Endothelial cell of umbilical vein (primary cell): Measurements from ENCODE around the gene DCLK3. TPM values are rescaled to one million over a fixed set of nuclear protein-coding genes. Genes with fewer than 3 reads are reported as not detected.

ENCODE experiments used
- BruUV-seq: library from RNA; stranded (reverse); fragments of 400-500 nt; replicated peaks from 2 replicates; lab custom pipeline; 2021; lab: Mats Ljungman, UMichigan
- CTCF ChIA-PET: fragments of 300-600, 350-600 bp; sonication (Branson Sonifier 250); formaldehyde crosslinking; loops from one replicate; lab custom pipeline; 2021; ENCODE audit warnings: antibody characterized with exemption, inconsistent platforms; lab: Charles Lee
- POLR2A ChIA-PET: fragments of 300-600, 350-600 bp; sonication (Branson Sonifier 250); formaldehyde crosslinking; loops from one replicate; lab custom pipeline; 2021; ENCODE audit warnings: antibody characterized with exemption, inconsistent platforms; lab: Charles Lee
- DNase-seq: peaks from one replicate; pipeline ENCODE4 v3.0.0-alpha.2; 2011; ENCODE audit warnings: low read depth, low spot score
- FAIRE-seq: peaks from 2 replicates; lab custom pipeline; 2011; peaks lifted over from hg19 to GRCh38; lab: Jason Lieb, UNC
- H2AFZ ChIP-seq: 2 replicates; pipeline ENCODE4 v1.6.0; 2012; ENCODE audit warnings: low read depth, low read length, control low read depth, inconsistent platforms
- H3K27ac ChIP-seq: 2 replicates; pipeline ENCODE4 v1.5.1; 2011; ENCODE audit warnings: low read depth, mild to moderate bottlenecking, control low read depth, low read length, moderate library complexity; ENCODE audit not compliant: insufficient read depth
- H3K27me3 ChIP-seq, 2 experiments: 2 replicates each; pipeline versions ENCODE4 v1.6.0 to v1.6.1; 2011; ENCODE audit warnings: low read length in 2 of 2, mixed read lengths in 1 of 2; ENCODE audit not compliant: control insufficient read depth in 2 of 2, insufficient read depth in 2 of 2
- H3K36me3 ChIP-seq, 2 experiments: 2 replicates in 1 of 2; 3 replicates in 1 of 2; pipeline ENCODE4 v1.5.1; 2011; ENCODE audit warnings: low read length in 2 of 2, mild to moderate bottlenecking in 1 of 2, moderate library complexity in 1 of 2; ENCODE audit not compliant: control insufficient read depth in 2 of 2, insufficient read depth in 2 of 2; ENCODE audit errors: extremely low read depth in 1 of 2
- H3K4me1 ChIP-seq: 3 replicates; pipeline ENCODE4 v1.5.1; 2011; ENCODE audit warnings: mild to moderate bottlenecking, low read length; ENCODE audit not compliant: control insufficient read depth, insufficient read depth; ENCODE audit errors: extremely low read depth
- H3K4me2 ChIP-seq: 2 replicates; pipeline ENCODE4 v1.6.1; 2011; ENCODE audit warnings: low read length, control low read depth, mixed read lengths; ENCODE audit not compliant: insufficient read depth
- H3K4me3 ChIP-seq, 3 experiments: fragments of 200-600 bp in 1 of 3; sonication (generic), shearing (Covaris generic) in 1 of 3; replicated peaks in 1 of 3; 2 replicates each; pipeline ENCODE4 v1.5.1; 2011 to 2016; ENCODE audit warnings: control low read depth in 3 of 3, low read length in 3 of 3, mild to moderate bottlenecking in 2 of 3, inconsistent platforms in 1 of 3, low read depth in 1 of 3, moderate library complexity in 1 of 3; ENCODE audit not compliant: insufficient read depth in 1 of 3
- H3K79me2 ChIP-seq: 2 replicates; pipeline ENCODE4 v1.6.0; 2012; ENCODE audit warnings: low read length, inconsistent platforms; ENCODE audit not compliant: control insufficient read depth, insufficient read depth
- H3K9ac ChIP-seq: replicated peaks from 2 replicates; pipeline ENCODE3; 2011; ENCODE audit warnings: low read length, control low read depth; ENCODE audit not compliant: insufficient read depth; ENCODE audit errors: extremely low read depth
- H3K9me1 ChIP-seq: replicated peaks from 3 replicates; pipeline ENCODE4 v1.6.0; 2011; ENCODE audit warnings: mild to moderate bottlenecking, low read length; ENCODE audit not compliant: control insufficient read depth, insufficient read depth; ENCODE audit errors: extremely low read depth
- H3K9me3 ChIP-seq: replicated peaks from 2 replicates; pipeline ENCODE4 v1.5.1; 2012; ENCODE audit warnings: low read length, inconsistent platforms; ENCODE audit not compliant: control insufficient read depth, insufficient read depth
- H4K20me1 ChIP-seq: replicated peaks from 2 replicates; pipeline ENCODE3; 2011; ENCODE audit warnings: mild to moderate bottlenecking, low read length; ENCODE audit not compliant: control insufficient read depth, insufficient read depth; ENCODE audit errors: extremely low read depth
- EZH2 ChIP-seq: IDR thresholded peaks from 2 replicates; pipeline ENCODE4 v1.6.1; 2012; ENCODE audit warnings: borderline replicate concordance, low read depth, mild to moderate bottlenecking, moderate library complexity, low read length, inconsistent platforms; ENCODE audit not compliant: severe bottlenecking
- FOS ChIP-seq: IDR thresholded peaks from 2 replicates; pipeline ENCODE4 v1.6.1; 2011; ENCODE audit warnings: mild to moderate bottlenecking, low read length, moderate library complexity, borderline replicate concordance; ENCODE audit not compliant: insufficient read depth
- GATA2 ChIP-seq: IDR thresholded peaks from 2 replicates; pipeline ENCODE4 v1.7.0; 2011; ENCODE audit warnings: low read depth, mild to moderate bottlenecking, moderate library complexity, mixed read lengths, low read length; ENCODE audit not compliant: insufficient read length, insufficient read depth
- JUN ChIP-seq: IDR thresholded peaks from 2 replicates; pipeline ENCODE4 v1.6.1; 2011; ENCODE audit warnings: borderline replicate concordance, low read depth; ENCODE audit not compliant: insufficient read length, insufficient read depth
- MYC ChIP-seq: IDR thresholded peaks from one replicate; pipeline ENCODE4 v1.6.1; 2011; ENCODE audit warnings: mild to moderate bottlenecking, low read depth, low read length
- POLR2A ChIP-seq: IDR thresholded peaks from 2 replicates; pipeline ENCODE4 v1.6.1; 2012; ENCODE audit warnings: low read depth, mild to moderate bottlenecking, control low read depth, low read length
- POLR2AphosphoS5 ChIP-seq: IDR thresholded peaks from 2 replicates; pipeline ENCODE4 v1.6.1; 2012; ENCODE audit warnings: low read depth, mild to moderate bottlenecking, control low read depth, low read length, moderate library complexity; ENCODE audit not compliant: insufficient read depth
- dilution Hi-C: fragments of 300-500 bp; cut with MboI; formaldehyde crosslinking; loops from one replicate; pipeline ENCODE4 v1.15.0; 2019; ENCODE audit warnings: low sequenced_read_pairs; ENCODE audit not compliant: extremely low pct_ligation_motif_present
- intact Hi-C: fragments of 100-400 bp; cut with micrococcal nuclease; formaldehyde crosslinking; loops from one replicate; pipeline ENCODE4 v1.10.0; 2022
- polyA plus RNA-seq, 4 experiments: library from polyadenylated mRNA; depleted of rRNA in 3 of 4; stranded (reverse) in 3 of 4; unstranded in 1 of 4; fragments of >200 nt; gene quantifications; 2 replicates each; pipeline versions ENCODE4 v1.2.1 to v1.2.3, GENCODE V29; 2011 to 2012; ENCODE audit warnings: missing spikeins in 1 of 4
- total RNA-seq: library from RNA; stranded (reverse); gene quantifications from 2 replicates; pipeline ENCODE4 v1.2.3, GENCODE V29; 2021
- TF ChIP-seq, protein P1 (sequence below), 2 donors: IDR thresholded peaks; 1 replicate in 1 of 2; 2 replicates in 1 of 2; pipeline ENCODE4 v1.5.1; 2011; ENCODE audit warnings: low read length in 2 of 2, mild to moderate bottlenecking in 2 of 2, moderate library complexity in 2 of 2, control low read depth in 1 of 2, inconsistent platforms in 1 of 2, low read depth in 1 of 2; ENCODE audit not compliant: insufficient read depth in 1 of 2; ENCODE audit errors: extremely low read depth in 1 of 2
- TF ChIP-seq, protein P2 (sequence below): IDR thresholded peaks from 2 replicates; pipeline ENCODE4 v1.6.1; 2011; ENCODE audit not compliant: insufficient read depth, insufficient read length

DCLK3 gene
- total and polyA plus RNA-seq, 2 donors (not counting 3 experiments of a cell fraction or from before 2014, with no cell fraction given): not detected

DNA sequence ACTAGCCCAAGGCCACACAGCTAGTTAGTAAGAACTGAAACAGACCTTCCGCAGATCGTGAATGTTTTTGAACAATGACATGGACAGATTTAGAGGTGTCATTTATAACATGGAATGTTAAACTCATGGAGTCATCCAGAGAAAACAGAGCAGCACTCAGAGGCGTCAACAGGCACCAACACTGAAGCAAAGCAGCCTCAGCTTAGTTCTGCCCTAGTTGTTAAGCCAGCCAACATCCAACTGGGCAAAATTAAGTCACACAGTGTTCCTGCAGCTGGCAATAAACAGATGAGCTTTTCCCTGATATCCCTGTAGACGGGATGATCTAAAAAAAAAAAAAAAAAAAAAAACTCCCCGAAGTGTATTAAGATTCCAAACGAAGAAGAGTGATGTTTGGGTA is 13.6 kb downstream of the DCLK3 start:
- DNase-seq: no peak

More for the DNA sequence above, 13.6 kb downstream of the DCLK3 start:
- Histone ChIP-seq H3K9me3 (no peaks in the 10 kb centered on the region), H3K36me3 (no peaks in the 10 kb centered on the region), H4K20me1 (no peaks in the 10 kb centered on the region), H3K27me3 (peaks cover 3% of the 10 kb centered on the region in 2 experiments), H3K4me1 (no peaks in the 10 kb centered on the region), H3K9me1 (no peaks in the 10 kb centered on the region), H3K9ac (no peak overlapping the region), H3K4me3 (no peak overlapping the region), H3K79me2 (no peaks in the 10 kb centered on the region), H3K27ac (no peak overlapping the region), H3K4me2 (no peak overlapping the region), H2AFZ (no peak overlapping the region)
- dilution Hi-C loops (no loop called here), intact Hi-C loops (no loop called here)
- no TSS peak for BruUV-seq
- no peak for TF ChIP-seq POLR2A
- TF ChIP-seq, protein P1, sequence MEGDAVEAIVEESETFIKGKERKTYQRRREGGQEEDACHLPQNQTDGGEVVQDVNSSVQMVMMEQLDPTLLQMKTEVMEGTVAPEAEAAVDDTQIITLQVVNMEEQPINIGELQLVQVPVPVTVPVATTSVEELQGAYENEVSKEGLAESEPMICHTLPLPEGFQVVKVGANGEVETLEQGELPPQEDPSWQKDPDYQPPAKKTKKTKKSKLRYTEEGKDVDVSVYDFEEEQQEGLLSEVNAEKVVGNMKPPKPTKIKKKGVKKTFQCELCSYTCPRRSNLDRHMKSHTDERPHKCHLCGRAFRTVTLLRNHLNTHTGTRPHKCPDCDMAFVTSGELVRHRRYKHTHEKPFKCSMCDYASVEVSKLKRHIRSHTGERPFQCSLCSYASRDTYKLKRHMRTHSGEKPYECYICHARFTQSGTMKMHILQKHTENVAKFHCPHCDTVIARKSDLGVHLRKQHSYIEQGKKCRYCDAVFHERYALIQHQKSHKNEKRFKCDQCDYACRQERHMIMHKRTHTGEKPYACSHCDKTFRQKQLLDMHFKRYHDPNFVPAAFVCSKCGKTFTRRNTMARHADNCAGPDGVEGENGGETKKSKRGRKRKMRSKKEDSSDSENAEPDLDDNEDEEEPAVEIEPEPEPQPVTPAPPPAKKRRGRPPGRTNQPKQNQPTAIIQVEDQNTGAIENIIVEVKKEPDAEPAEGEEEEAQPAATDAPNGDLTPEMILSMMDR (IDR thresholded peaks at IDR 0.05; ENCODE audit: extremely low read depth in 1 of 2, insufficient read depth in 1 of 2, low read depth in 1 of 2, low read length in 2 of 2): no peak
- no peak for TF ChIP-seq JUN
- no peak for TF ChIP-seq MYC
- TF ChIP-seq, protein P2, sequence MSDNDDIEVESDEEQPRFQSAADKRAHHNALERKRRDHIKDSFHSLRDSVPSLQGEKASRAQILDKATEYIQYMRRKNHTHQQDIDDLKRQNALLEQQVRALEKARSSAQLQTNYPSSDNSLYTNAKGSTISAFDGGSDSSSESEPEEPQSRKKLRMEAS: no peak
- no peak for TF ChIP-seq POLR2AphosphoS5
- no peak for TF ChIP-seq FOS
- no peak for TF ChIP-seq GATA2
- no peak for TF ChIP-seq EZH2
- no peak for FAIRE-seq
- ChIA-PET POLR2A (no interaction called here), CTCF (interaction anchor here (1.1 kb wide), 1 partner anchor 107 kb away, joined by 3 read pairs; no protein-coding TSS in a partner anchor)
